ENCODE measurements around the gene PATL2. TPM values are rescaled to one million over a fixed set of nuclear protein-coding genes. Genes with fewer than 3 reads are reported as not detected.
"Not testable (repeated sequence)": the region's sequence is repeated elsewhere in the genome, so short reads cannot be mapped to it uniquely, and the experiment has no call there.

Gene PATL2
- polyA plus RNA-seq, 1 donor: 0.78 TPM

- no peak for DNase-seq (ENCODE audit: low read depth)
Observed at GRCh38 chr15:44719293-44719999, 8.3 kb upstream of the PATL2 start.

DNA sequence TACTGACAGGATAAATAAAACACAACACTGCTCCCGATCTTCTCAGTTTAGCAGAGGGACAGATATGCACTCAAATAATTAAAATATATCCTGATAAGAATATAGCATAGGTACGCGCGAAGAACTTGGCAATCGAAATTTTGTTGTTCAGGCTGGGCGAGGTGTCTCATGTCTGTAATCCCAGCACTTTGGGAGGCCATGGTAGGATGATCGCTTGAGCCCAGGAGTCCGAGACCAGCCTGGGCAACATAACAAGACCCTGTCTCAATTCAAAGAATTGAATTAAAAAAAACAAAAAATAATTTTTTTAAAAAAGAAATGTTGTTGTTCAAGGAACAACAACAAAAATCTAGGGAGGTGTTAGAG, 7.8 kb upstream of the PATL2 start:
- DNase-seq (ENCODE audit: low read depth): no peak

DNA sequence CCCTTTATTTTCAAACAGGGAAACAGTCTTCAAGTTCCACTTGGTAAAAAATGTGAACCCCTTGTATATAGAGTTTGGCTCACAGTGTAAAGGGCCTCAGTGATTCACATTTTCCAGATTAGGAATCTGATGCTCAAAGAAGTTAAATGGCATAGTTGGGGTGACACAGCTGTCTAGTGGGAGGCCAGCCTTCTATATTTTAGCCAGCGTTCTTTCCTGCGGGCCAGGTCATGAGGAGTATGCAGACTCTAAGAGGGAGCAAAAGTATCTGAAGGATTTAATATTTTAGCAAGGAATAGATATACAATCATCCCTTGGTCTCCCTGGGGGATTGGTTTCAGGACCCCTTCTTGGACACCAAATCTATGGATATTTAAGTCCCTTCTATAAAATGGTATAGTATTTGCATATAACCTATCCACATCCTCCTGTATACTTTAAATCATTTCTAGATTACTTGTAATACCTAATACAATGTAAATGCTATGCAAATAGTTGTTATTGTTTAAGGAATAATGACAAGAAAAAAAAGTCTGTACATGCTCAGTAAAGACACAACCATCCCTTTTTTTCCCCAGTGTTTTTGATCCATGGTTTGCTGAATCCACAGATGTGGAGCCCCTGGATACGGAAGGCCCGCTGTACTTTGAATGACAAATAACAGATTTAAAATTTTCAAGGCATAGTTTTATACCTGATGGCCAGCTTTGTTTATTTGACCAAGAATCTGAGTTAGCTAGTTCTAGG, 7.2 kb upstream of the PATL2 start:
- no peak for DNase-seq (ENCODE audit: low read depth)

GRCh38 chr15:44716983-44717602, 6.0 kb upstream of the PATL2 start:
- DNase-seq (ENCODE audit: low read depth): no peak

- no peak for DNase-seq (ENCODE audit: low read depth)
Observed at GRCh38 chr15:44715797-44716334, 4.7 kb upstream of the PATL2 start.

DNA sequence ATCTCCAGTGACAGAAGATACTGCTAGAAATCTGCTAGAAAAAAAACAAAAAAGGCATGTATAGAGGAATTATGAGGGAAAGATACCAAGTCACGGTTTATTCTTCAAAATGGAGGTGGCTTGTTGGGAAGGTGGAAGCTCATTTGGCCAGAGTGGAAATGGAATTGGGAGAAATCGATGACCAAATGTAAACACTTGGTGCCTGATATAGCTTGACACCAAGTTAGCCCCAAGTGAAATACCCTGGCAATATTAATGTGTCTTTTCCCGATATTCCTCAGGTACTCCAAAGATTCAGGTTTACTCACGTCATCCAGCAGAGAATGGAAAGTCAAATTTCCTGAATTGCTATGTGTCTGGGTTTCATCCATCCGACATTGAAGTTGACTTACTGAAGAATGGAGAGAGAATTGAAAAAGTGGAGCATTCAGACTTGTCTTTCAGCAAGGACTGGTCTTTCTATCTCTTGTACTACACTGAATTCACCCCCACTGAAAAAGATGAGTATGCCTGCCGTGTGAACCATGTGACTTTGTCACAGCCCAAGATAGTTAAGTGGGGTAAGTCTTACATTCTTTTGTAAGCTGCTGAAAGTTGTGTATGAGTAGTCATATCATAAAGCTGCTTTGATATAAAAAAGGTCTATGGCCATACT, 4.1 kb upstream of the PATL2 start:
- DNase-seq (ENCODE audit: low read depth): no peak

GRCh38 chr15:44713006-44713966, 2.2 kb upstream of the PATL2 start:
- DNase-seq (ENCODE audit: low read depth): no peak

- DNase-seq (ENCODE audit: low read depth): no peak
Observed at GRCh38 chr15:44712346-44713005, 1.4 kb upstream of the PATL2 start.

GRCh38 chr15:44711743-44712345, 721 bp upstream of the PATL2 start:
- no peak for DNase-seq (ENCODE audit: low read depth)

GRCh38 chr15:44710236-44711095, 657 bp downstream of the PATL2 start:
- DNase-seq (ENCODE audit: low read depth): no peak

- DNase-seq (ENCODE audit: low read depth): no peak
Observed at GRCh38 chr15:44706946-44707636, 4.0 kb downstream of the PATL2 start.

DNA sequence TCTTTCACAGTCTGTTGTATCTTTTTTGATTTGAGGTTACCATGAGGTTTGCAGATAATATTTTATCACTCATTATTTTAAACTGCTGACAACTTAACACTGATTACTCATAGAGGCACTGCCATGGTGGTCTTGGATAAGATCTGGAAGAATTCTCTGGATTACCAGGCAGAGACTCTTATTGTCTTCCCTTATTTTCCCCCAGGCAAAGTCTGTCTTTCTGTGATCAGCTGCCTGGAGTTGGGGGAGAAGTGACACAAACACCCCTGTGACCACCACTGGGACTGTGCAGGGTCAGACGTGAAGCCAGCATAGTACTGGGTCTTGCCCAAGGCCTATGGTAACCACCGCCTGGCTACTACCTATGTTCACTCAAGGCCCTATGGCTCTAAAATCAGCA, 4.7 kb downstream of the PATL2 start:
- DNase-seq (ENCODE audit: low read depth): no peak

- no peak for DNase-seq (ENCODE audit: low read depth)
Observed at GRCh38 chr15:44705986-44706385, 5.1 kb downstream of the PATL2 start.

- DNase-seq (ENCODE audit: low read depth): not testable (repeated sequence)
Observed at GRCh38 chr15:44700676-44701075, 10.4 kb downstream of the PATL2 start.

DNA sequence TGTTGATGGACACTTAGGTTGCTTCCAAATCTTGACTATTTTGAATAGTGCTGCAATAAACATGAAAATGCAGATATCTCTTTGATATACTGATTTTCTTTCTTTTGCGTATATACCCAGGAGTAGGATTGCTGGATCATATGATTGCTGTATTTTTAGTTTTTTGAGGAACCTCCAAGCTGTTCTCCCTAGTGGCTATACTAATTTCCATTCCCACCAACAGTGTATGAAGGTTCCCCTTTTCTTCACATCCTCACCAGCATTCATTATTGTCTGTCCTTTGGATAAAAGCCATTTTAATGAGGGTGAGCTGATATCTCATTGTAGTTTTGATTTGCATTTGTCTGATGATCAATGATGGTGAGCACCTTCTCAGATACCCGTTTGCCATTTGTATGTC, 12.5 kb downstream of the PATL2 start:
- no peak for DNase-seq (ENCODE audit: low read depth)

GRCh38 chr15:44697014-44697413, 14.1 kb downstream of the PATL2 start:
- DNase-seq (ENCODE audit: low read depth): no peak

GRCh38 chr15:44695294-44695693, 15.8 kb downstream of the PATL2 start:
- DNase-seq (ENCODE audit: low read depth): no peak

- no peak for DNase-seq (ENCODE audit: low read depth)
Observed at GRCh38 chr15:44694416-44694815, 16.7 kb downstream of the PATL2 start.

Measured in forelimb muscle (tissue), 1 donor.